Endothelial cell of umbilical vein (primary cell): Measurements from ENCODE around the gene PRPF40A. TPM values are rescaled to one million over a fixed set of nuclear protein-coding genes. Genes with fewer than 3 reads are reported as not detected.

Experiments used
- BruUV-seq: library from RNA; stranded (reverse); fragments of 400-500 nt; replicated peaks from 2 replicates; lab custom pipeline; 2021; lab: Mats Ljungman, UMichigan
- CTCF ChIA-PET: fragments of 300-600, 350-600 bp; sonication (Branson Sonifier 250); formaldehyde crosslinking; loops from one replicate; lab custom pipeline; 2021; ENCODE audit warnings: antibody characterized with exemption, inconsistent platforms; lab: Charles Lee
- POLR2A ChIA-PET: fragments of 300-600, 350-600 bp; sonication (Branson Sonifier 250); formaldehyde crosslinking; loops from one replicate; lab custom pipeline; 2021; ENCODE audit warnings: antibody characterized with exemption, inconsistent platforms; lab: Charles Lee
- DNase-seq: peaks from one replicate; pipeline ENCODE4 v3.0.0-alpha.2; 2011; ENCODE audit warnings: low read depth, low spot score
- FAIRE-seq: peaks from 2 replicates; lab custom pipeline; 2011; peaks lifted over from hg19 to GRCh38; lab: Jason Lieb, UNC
- H2AFZ ChIP-seq: 2 replicates; pipeline ENCODE4 v1.6.0; 2012; ENCODE audit warnings: low read depth, low read length, control low read depth, inconsistent platforms
- H3K27ac ChIP-seq: 2 replicates; pipeline ENCODE4 v1.5.1; 2011; ENCODE audit warnings: low read depth, mild to moderate bottlenecking, control low read depth, low read length, moderate library complexity; ENCODE audit not compliant: insufficient read depth
- H3K27me3 ChIP-seq, 2 experiments: 2 replicates each; pipeline versions ENCODE4 v1.6.0 to v1.6.1; 2011; ENCODE audit warnings: low read length in 2 of 2, mixed read lengths in 1 of 2; ENCODE audit not compliant: control insufficient read depth in 2 of 2, insufficient read depth in 2 of 2
- H3K36me3 ChIP-seq, 2 experiments: 2 replicates in 1 of 2; 3 replicates in 1 of 2; pipeline ENCODE4 v1.5.1; 2011; ENCODE audit warnings: low read length in 2 of 2, mild to moderate bottlenecking in 1 of 2, moderate library complexity in 1 of 2; ENCODE audit not compliant: control insufficient read depth in 2 of 2, insufficient read depth in 2 of 2; ENCODE audit errors: extremely low read depth in 1 of 2
- H3K4me1 ChIP-seq: 3 replicates; pipeline ENCODE4 v1.5.1; 2011; ENCODE audit warnings: mild to moderate bottlenecking, low read length; ENCODE audit not compliant: control insufficient read depth, insufficient read depth; ENCODE audit errors: extremely low read depth
- H3K4me2 ChIP-seq: 2 replicates; pipeline ENCODE4 v1.6.1; 2011; ENCODE audit warnings: low read length, control low read depth, mixed read lengths; ENCODE audit not compliant: insufficient read depth
- H3K4me3 ChIP-seq, 3 experiments: fragments of 200-600 bp in 1 of 3; sonication (generic), shearing (Covaris generic) in 1 of 3; replicated peaks in 1 of 3; 2 replicates each; pipeline ENCODE4 v1.5.1; 2011 to 2016; ENCODE audit warnings: control low read depth in 3 of 3, low read length in 3 of 3, mild to moderate bottlenecking in 2 of 3, inconsistent platforms in 1 of 3, low read depth in 1 of 3, moderate library complexity in 1 of 3; ENCODE audit not compliant: insufficient read depth in 1 of 3
- H3K79me2 ChIP-seq: 2 replicates; pipeline ENCODE4 v1.6.0; 2012; ENCODE audit warnings: low read length, inconsistent platforms; ENCODE audit not compliant: control insufficient read depth, insufficient read depth
- H3K9ac ChIP-seq: replicated peaks from 2 replicates; pipeline ENCODE3; 2011; ENCODE audit warnings: low read length, control low read depth; ENCODE audit not compliant: insufficient read depth; ENCODE audit errors: extremely low read depth
- H3K9me1 ChIP-seq: replicated peaks from 3 replicates; pipeline ENCODE4 v1.6.0; 2011; ENCODE audit warnings: mild to moderate bottlenecking, low read length; ENCODE audit not compliant: control insufficient read depth, insufficient read depth; ENCODE audit errors: extremely low read depth
- H3K9me3 ChIP-seq: replicated peaks from 2 replicates; pipeline ENCODE4 v1.5.1; 2012; ENCODE audit warnings: low read length, inconsistent platforms; ENCODE audit not compliant: control insufficient read depth, insufficient read depth
- H4K20me1 ChIP-seq: replicated peaks from 2 replicates; pipeline ENCODE3; 2011; ENCODE audit warnings: mild to moderate bottlenecking, low read length; ENCODE audit not compliant: control insufficient read depth, insufficient read depth; ENCODE audit errors: extremely low read depth
- CTCF ChIP-seq, 2 donors: IDR thresholded peaks; 1 replicate in 1 of 2; 2 replicates in 1 of 2; pipeline ENCODE4 v1.5.1; 2011; ENCODE audit warnings: low read length in 2 of 2, mild to moderate bottlenecking in 2 of 2, moderate library complexity in 2 of 2, control low read depth in 1 of 2, inconsistent platforms in 1 of 2, low read depth in 1 of 2; ENCODE audit not compliant: insufficient read depth in 1 of 2; ENCODE audit errors: extremely low read depth in 1 of 2
- EZH2 ChIP-seq: IDR thresholded peaks from 2 replicates; pipeline ENCODE4 v1.6.1; 2012; ENCODE audit warnings: borderline replicate concordance, low read depth, mild to moderate bottlenecking, moderate library complexity, low read length, inconsistent platforms; ENCODE audit not compliant: severe bottlenecking
- FOS ChIP-seq: IDR thresholded peaks from 2 replicates; pipeline ENCODE4 v1.6.1; 2011; ENCODE audit warnings: mild to moderate bottlenecking, low read length, moderate library complexity, borderline replicate concordance; ENCODE audit not compliant: insufficient read depth
- GATA2 ChIP-seq: IDR thresholded peaks from 2 replicates; pipeline ENCODE4 v1.7.0; 2011; ENCODE audit warnings: low read depth, mild to moderate bottlenecking, moderate library complexity, mixed read lengths, low read length; ENCODE audit not compliant: insufficient read length, insufficient read depth
- JUN ChIP-seq: IDR thresholded peaks from 2 replicates; pipeline ENCODE4 v1.6.1; 2011; ENCODE audit warnings: borderline replicate concordance, low read depth; ENCODE audit not compliant: insufficient read length, insufficient read depth
- MAX ChIP-seq: IDR thresholded peaks from 2 replicates; pipeline ENCODE4 v1.6.1; 2011; ENCODE audit not compliant: insufficient read depth, insufficient read length
- MYC ChIP-seq: IDR thresholded peaks from one replicate; pipeline ENCODE4 v1.6.1; 2011; ENCODE audit warnings: mild to moderate bottlenecking, low read depth, low read length
- POLR2A ChIP-seq: IDR thresholded peaks from 2 replicates; pipeline ENCODE4 v1.6.1; 2012; ENCODE audit warnings: low read depth, mild to moderate bottlenecking, control low read depth, low read length
- POLR2AphosphoS5 ChIP-seq: IDR thresholded peaks from 2 replicates; pipeline ENCODE4 v1.6.1; 2012; ENCODE audit warnings: low read depth, mild to moderate bottlenecking, control low read depth, low read length, moderate library complexity; ENCODE audit not compliant: insufficient read depth
- dilution Hi-C: fragments of 300-500 bp; cut with MboI; formaldehyde crosslinking; loops from one replicate; pipeline ENCODE4 v1.15.0; 2019; ENCODE audit warnings: low sequenced_read_pairs; ENCODE audit not compliant: extremely low pct_ligation_motif_present
- intact Hi-C: fragments of 100-400 bp; cut with micrococcal nuclease; formaldehyde crosslinking; loops from one replicate; pipeline ENCODE4 v1.10.0; 2022
- polyA plus RNA-seq, 4 experiments: library from polyadenylated mRNA; depleted of rRNA in 3 of 4; stranded (reverse) in 3 of 4; unstranded in 1 of 4; fragments of >200 nt; gene quantifications; 2 replicates each; pipeline versions ENCODE4 v1.2.1 to v1.2.3, GENCODE V29; 2011 to 2012; ENCODE audit warnings: missing spikeins in 1 of 4
- total RNA-seq: library from RNA; stranded (reverse); gene quantifications from 2 replicates; pipeline ENCODE4 v1.2.3, GENCODE V29; 2021

Gene PRPF40A
- total and polyA plus RNA-seq, 2 donors (not counting 3 experiments of a cell fraction or from before 2014, with no cell fraction given), result 58.2 to 123 TPM

GRCh38 chr2:152706477-152707021 lies 10.7 kb downstream of the PRPF40A start:
- Histone ChIP-seq H3K79me2 (peaks cover 99% of the 10 kb centered on the region), H3K9me3 (no peaks in the 10 kb centered on the region), H3K27ac (no peak overlapping the region), H3K4me2 (no peak overlapping the region), H3K9ac (no peak overlapping the region), H3K27me3 (no peaks in the 10 kb centered on the region), H3K36me3 (peaks cover 0 to 3% of the 10 kb centered on the region in 2 experiments), H3K4me3 (no peak overlapping the region), H3K4me1 (no peaks in the 10 kb centered on the region), H4K20me1 (peaks cover 12% of the 10 kb centered on the region), H3K9me1 (peaks cover 2% of the 10 kb centered on the region), H2AFZ (no peak overlapping the region)
- dilution Hi-C loops, result no loop called here
- DNase-seq (no peak), FAIRE-seq (no peak)
- TF ChIP-seq MYC (no peak), POLR2AphosphoS5 (no peak), POLR2A (no peak), FOS (no peak), EZH2 (no peak), MAX (no peak), GATA2 (no peak), JUN (no peak), CTCF (IDR thresholded peaks at IDR 0.05; ENCODE audit: extremely low read depth in 1 of 2, insufficient read depth in 1 of 2, low read depth in 1 of 2, low read length in 2 of 2) (no peak)
- no TSS peak for BruUV-seq
- ChIA-PET POLR2A (no interaction called here), CTCF (no interaction called here)
- intact Hi-C loops, result no loop called here
